GM23338 (cell line): Measurements from ENCODE around the gene POLR2F.

ENCODE experiments used
- CREB1 ChIP-seq: fragments of 250-450 bp; sonication (Bioruptor Pico); IDR thresholded peaks from 2 replicates; pipeline ENCODE4 v1.5.0; 2020; ENCODE audit warnings: low read depth, mild to moderate bottlenecking, moderate library complexity
- EZH2 ChIP-seq: fragments of 200-600 bp; sonication (generic); IDR thresholded peaks from one replicate; pipeline ENCODE4 v1.8.0; 2017; ENCODE audit warnings: antibody characterized with exemption, mild to moderate bottlenecking, low read depth; ENCODE audit not compliant: unreplicated experiment
- EZH2phosphoT487 ChIP-seq: fragments of 200-600 bp; sonication (generic); IDR thresholded peaks from one replicate; pipeline ENCODE4 v1.8.1; 2018; ENCODE audit warnings: antibody characterized with exemption; ENCODE audit not compliant: unreplicated experiment
- JUNB ChIP-seq: IDR thresholded peaks from one replicate; pipeline ENCODE4 v1.6.1; 2016; ENCODE audit warnings: antibody characterized with exemption; ENCODE audit not compliant: unreplicated experiment
- POLR2AphosphoS5 ChIP-seq: IDR thresholded peaks from 2 replicates; pipeline ENCODE4 v1.6.1; 2016; ENCODE audit warnings: antibody characterized with exemption, low read depth
- STAT1 ChIP-seq: IDR thresholded peaks from one replicate; pipeline ENCODE4 v1.6.1; 2016; ENCODE audit warnings: antibody characterized with exemption; ENCODE audit not compliant: unreplicated experiment
- ZNF331 ChIP-seq: fragments of 250-450 bp; sonication (Bioruptor Pico); IDR thresholded peaks from 2 replicates; pipeline ENCODE4 v1.5.0; 2020; ENCODE audit warnings: low read depth, mild to moderate bottlenecking, moderate library complexity
- TF ChIP-seq, protein P1 (sequence below), 2 experiments: fragments of 200-600 bp in 1 of 2; sonication (generic) in 1 of 2; conservative IDR thresholded peaks; 2 replicates each; pipeline versions ENCODE4 v1.5.1 to v1.6.1; 2016 to 2017; ENCODE audit warnings: antibody characterized with exemption in 2 of 2, low read depth in 2 of 2, mild to moderate bottlenecking in 2 of 2, moderate library complexity in 1 of 2
- TF ChIP-seq, protein P2 (sequence below): IDR thresholded peaks from one replicate; pipeline ENCODE4 v1.6.1; 2018; ENCODE audit warnings: antibody characterized with exemption; ENCODE audit not compliant: unreplicated experiment
- TF ChIP-seq, protein P3 (sequence below): fragments of 250-450 bp; sonication (Bioruptor Pico); IDR thresholded peaks from 2 replicates; pipeline ENCODE4 v1.5.0; 2020; ENCODE audit warnings: mild to moderate bottlenecking, moderate library complexity

DNA sequence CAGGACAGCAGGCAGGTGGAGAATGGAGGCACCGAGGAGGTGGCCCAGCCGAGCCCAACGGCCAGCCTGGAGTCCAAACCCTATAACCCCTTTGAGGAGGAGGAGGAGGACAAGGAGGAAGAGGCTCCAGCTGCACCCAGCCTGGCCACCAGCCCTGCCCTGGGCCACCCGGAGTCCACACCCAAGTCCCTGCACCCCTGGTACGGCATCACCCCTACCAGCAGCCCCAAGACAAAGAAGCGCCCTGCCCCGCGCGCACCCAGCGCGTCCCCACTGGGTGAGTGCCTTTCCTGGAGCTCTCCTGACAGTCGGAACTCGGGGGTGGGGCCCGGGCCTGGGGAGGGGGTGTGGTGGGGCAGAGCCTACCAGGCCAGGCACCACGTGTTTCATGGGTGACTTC lies 27.7 kb upstream of the POLR2F start:
- TF ChIP-seq, protein P1, sequence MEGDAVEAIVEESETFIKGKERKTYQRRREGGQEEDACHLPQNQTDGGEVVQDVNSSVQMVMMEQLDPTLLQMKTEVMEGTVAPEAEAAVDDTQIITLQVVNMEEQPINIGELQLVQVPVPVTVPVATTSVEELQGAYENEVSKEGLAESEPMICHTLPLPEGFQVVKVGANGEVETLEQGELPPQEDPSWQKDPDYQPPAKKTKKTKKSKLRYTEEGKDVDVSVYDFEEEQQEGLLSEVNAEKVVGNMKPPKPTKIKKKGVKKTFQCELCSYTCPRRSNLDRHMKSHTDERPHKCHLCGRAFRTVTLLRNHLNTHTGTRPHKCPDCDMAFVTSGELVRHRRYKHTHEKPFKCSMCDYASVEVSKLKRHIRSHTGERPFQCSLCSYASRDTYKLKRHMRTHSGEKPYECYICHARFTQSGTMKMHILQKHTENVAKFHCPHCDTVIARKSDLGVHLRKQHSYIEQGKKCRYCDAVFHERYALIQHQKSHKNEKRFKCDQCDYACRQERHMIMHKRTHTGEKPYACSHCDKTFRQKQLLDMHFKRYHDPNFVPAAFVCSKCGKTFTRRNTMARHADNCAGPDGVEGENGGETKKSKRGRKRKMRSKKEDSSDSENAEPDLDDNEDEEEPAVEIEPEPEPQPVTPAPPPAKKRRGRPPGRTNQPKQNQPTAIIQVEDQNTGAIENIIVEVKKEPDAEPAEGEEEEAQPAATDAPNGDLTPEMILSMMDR (conservative IDR thresholded peaks at IDR 0.05; ENCODE audit: low read depth in 2 of 2), result no peak
- TF ChIP-seq EZH2phosphoT487, result no peak
- TF ChIP-seq EZH2, result no peak
- TF ChIP-seq JUNB, result no peak
- TF ChIP-seq POLR2AphosphoS5, result no peak
- TF ChIP-seq CREB1 (CRISPR knock-in tag), result no peak
- TF ChIP-seq STAT1, result no peak
- TF ChIP-seq, protein P2, sequence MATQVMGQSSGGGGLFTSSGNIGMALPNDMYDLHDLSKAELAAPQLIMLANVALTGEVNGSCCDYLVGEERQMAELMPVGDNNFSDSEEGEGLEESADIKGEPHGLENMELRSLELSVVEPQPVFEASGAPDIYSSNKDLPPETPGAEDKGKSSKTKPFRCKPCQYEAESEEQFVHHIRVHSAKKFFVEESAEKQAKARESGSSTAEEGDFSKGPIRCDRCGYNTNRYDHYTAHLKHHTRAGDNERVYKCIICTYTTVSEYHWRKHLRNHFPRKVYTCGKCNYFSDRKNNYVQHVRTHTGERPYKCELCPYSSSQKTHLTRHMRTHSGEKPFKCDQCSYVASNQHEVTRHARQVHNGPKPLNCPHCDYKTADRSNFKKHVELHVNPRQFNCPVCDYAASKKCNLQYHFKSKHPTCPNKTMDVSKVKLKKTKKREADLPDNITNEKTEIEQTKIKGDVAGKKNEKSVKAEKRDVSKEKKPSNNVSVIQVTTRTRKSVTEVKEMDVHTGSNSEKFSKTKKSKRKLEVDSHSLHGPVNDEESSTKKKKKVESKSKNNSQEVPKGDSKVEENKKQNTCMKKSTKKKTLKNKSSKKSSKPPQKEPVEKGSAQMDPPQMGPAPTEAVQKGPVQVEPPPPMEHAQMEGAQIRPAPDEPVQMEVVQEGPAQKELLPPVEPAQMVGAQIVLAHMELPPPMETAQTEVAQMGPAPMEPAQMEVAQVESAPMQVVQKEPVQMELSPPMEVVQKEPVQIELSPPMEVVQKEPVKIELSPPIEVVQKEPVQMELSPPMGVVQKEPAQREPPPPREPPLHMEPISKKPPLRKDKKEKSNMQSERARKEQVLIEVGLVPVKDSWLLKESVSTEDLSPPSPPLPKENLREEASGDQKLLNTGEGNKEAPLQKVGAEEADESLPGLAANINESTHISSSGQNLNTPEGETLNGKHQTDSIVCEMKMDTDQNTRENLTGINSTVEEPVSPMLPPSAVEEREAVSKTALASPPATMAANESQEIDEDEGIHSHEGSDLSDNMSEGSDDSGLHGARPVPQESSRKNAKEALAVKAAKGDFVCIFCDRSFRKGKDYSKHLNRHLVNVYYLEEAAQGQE, result no peak
- TF ChIP-seq, protein P3, sequence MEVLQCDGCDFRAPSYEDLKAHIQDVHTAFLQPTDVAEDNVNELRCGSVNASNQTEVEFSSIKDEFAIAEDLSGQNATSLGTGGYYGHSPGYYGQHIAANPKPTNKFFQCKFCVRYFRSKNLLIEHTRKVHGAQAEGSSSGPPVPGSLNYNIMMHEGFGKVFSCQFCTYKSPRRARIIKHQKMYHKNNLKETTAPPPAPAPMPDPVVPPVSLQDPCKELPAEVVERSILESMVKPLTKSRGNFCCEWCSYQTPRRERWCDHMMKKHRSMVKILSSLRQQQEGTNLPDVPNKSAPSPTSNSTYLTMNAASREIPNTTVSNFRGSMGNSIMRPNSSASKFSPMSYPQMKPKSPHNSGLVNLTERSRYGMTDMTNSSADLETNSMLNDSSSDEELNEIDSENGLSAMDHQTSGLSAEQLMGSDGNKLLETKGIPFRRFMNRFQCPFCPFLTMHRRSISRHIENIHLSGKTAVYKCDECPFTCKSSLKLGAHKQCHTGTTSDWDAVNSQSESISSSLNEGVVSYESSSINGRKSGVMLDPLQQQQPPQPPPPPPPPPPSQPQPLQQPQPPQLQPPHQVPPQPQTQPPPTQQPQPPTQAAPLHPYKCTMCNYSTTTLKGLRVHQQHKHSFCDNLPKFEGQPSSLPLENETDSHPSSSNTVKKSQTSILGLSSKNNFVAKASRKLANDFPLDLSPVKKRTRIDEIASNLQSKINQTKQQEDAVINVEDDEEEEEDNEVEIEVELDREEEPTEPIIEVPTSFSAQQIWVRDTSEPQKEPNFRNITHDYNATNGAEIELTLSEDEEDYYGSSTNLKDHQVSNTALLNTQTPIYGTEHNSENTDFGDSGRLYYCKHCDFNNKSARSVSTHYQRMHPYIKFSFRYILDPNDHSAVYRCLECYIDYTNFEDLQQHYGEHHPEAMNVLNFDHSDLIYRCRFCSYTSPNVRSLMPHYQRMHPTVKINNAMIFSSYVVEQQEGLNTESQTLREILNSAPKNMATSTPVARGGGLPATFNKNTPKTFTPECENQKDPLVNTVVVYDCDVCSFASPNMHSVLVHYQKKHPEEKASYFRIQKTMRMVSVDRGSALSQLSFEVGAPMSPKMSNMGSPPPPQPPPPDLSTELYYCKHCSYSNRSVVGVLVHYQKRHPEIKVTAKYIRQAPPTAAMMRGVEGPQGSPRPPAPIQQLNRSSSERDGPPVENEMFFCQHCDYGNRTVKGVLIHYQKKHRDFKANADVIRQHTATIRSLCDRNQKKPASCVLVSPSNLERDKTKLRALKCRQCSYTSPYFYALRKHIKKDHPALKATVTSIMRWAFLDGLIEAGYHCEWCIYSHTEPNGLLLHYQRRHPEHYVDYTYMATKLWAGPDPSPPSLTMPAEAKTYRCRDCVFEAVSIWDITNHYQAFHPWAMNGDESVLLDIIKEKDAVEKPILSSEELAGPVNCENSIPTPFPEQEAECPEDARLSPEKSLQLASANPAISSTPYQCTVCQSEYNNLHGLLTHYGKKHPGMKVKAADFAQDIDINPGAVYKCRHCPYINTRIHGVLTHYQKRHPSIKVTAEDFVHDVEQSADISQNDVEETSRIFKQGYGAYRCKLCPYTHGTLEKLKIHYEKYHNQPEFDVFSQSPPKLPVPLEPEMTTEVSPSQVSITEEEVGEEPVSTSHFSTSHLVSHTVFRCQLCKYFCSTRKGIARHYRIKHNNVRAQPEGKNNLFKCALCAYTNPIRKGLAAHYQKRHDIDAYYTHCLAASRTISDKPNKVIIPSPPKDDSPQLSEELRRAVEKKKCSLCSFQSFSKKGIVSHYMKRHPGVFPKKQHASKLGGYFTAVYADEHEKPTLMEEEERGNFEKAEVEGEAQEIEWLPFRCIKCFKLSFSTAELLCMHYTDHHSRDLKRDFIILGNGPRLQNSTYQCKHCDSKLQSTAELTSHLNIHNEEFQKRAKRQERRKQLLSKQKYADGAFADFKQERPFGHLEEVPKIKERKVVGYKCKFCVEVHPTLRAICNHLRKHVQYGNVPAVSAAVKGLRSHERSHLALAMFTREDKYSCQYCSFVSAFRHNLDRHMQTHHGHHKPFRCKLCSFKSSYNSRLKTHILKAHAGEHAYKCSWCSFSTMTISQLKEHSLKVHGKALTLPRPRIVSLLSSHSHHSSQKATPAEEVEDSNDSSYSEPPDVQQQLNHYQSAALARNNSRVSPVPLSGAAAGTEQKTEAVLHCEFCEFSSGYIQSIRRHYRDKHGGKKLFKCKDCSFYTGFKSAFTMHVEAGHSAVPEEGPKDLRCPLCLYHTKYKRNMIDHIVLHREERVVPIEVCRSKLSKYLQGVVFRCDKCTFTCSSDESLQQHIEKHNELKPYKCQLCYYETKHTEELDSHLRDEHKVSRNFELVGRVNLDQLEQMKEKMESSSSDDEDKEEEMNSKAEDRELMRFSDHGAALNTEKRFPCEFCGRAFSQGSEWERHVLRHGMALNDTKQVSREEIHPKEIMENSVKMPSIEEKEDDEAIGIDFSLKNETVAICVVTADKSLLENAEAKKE (CRISPR knock-in tag), result no peak
- no peak for TF ChIP-seq ZNF331 (CRISPR knock-in tag)
